Coronary artery (tissue), 2 donors: ENCODE results near the gene CRACR2A.

ENCODE experiments used
- DNase-seq: peaks from one replicate; pipeline ENCODE4 v3.0.0-alpha.2; 2017; ENCODE audit warnings: low spot score
- H3K27ac ChIP-seq, 2 donors: fragments of 200-600 bp; sonication (generic); one replicate each; pipeline ENCODE4 v1.5.1; 2016 to 2019
- H3K4me3 ChIP-seq: fragments of 200-600 bp; sonication (generic); 2 replicates; pipeline ENCODE4 v1.5.1; 2016; ENCODE audit warnings: mild to moderate bottlenecking, moderate library complexity
- TF ChIP-seq, protein P1 (sequence below): fragments of 200-600 bp; sonication (generic); IDR thresholded peaks from one replicate; pipeline ENCODE4 v1.5.1; 2019; ENCODE audit warnings: antibody characterized with exemption

The CRACR2A gene

DNA sequence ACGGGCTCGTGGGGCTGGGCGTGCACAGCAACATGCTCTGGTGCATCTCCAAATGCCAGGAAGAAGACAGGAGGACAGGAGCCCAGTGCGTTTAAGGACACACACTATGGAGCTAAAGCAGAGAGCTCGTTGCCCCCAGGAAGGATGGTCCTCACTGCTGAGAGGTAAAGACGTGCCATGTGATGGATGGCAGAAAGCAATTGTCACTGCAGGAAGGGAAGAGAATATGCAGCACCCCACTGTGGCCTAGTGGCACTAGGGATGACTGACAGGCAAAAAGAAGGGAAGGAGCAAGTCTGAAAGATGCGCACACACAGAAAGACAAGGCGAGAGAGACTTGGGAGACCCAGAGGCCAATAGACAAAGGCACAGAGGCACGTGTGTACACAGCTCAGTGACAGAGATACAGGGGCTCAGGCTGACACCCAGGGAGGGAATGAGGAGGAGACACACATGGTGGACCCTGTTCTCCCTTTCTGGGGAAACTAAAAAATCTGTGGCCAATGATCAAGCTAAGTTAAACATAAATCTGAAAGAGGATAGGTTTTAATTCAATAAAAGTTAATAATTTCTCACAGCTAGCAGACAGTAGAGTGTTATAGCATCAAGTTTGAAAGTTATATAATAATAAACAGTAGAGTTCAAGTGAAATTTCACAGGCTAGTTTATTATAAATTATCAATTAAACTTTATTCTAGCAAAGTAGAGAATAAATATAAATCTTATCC, 78.8 kb downstream of the CRACR2A start:
- no peak overlapping the region for H3K27ac ChIP-seq
- TF ChIP-seq, protein P1, sequence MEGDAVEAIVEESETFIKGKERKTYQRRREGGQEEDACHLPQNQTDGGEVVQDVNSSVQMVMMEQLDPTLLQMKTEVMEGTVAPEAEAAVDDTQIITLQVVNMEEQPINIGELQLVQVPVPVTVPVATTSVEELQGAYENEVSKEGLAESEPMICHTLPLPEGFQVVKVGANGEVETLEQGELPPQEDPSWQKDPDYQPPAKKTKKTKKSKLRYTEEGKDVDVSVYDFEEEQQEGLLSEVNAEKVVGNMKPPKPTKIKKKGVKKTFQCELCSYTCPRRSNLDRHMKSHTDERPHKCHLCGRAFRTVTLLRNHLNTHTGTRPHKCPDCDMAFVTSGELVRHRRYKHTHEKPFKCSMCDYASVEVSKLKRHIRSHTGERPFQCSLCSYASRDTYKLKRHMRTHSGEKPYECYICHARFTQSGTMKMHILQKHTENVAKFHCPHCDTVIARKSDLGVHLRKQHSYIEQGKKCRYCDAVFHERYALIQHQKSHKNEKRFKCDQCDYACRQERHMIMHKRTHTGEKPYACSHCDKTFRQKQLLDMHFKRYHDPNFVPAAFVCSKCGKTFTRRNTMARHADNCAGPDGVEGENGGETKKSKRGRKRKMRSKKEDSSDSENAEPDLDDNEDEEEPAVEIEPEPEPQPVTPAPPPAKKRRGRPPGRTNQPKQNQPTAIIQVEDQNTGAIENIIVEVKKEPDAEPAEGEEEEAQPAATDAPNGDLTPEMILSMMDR, result no peak
- DNase-seq, result no peak
- H3K4me3 ChIP-seq, result no peak overlapping the region

DNA sequence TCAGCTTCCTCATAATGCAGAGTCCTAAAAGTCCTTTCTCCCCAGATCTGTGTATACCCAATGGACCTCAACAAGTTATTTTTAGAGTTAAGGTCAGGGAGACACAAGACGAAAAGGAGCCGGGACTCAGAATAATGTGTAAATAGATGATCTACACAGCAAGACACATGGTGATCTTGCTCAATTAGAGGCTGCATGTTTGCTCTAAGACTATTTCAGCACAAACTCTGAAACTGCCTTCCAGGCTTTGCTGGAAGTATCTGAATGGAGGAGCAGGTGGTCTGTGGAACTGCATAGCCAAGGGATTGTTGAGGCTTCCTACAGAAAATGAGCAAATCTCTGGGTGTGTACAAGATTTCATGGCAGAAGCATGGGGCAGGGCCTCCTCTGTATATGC, 80.8 kb downstream of the CRACR2A start:
- H3K4me3 ChIP-seq, result no peak overlapping the region
- TF ChIP-seq, protein P1, result no peak
- no peak for DNase-seq
- no peak overlapping the region for H3K27ac ChIP-seq

DNA sequence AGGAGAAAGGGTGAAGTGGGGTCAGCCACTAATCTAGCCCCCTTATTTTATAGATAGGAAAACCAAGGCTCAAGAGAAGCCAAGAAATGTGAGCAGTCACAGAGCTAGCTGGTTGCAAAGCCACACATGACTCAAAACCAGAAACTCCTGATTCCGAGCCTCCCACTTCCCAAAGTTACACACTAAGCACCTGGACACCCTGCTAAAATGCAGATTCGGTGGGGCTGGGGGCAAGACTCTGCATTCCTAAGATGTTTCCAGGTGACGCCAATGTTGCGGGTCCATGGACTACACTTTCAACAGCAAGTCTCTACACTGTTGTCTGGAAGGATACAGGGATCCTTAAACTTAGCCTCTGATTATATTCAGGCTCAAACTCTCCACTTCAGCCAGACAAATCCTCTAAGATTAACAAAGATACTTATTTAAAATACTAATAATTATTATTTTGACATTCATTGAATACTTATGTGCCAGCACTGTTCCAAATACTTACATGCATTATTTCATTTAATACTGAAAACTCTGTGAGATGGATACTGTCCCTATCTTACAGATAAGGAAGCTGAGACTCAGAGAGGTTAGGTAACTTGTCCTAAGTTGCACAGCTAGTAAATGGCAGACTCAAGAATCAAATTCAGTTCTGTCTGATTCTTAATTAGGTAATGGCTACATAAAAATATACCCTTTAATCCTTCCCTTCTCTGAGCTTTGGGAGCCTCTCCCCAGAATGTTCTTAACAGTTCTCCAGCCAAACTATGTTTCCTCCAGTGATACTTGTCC, 81.4 kb downstream of the CRACR2A start:
- TF ChIP-seq, protein P1, result no peak
- no peak for DNase-seq

DNA sequence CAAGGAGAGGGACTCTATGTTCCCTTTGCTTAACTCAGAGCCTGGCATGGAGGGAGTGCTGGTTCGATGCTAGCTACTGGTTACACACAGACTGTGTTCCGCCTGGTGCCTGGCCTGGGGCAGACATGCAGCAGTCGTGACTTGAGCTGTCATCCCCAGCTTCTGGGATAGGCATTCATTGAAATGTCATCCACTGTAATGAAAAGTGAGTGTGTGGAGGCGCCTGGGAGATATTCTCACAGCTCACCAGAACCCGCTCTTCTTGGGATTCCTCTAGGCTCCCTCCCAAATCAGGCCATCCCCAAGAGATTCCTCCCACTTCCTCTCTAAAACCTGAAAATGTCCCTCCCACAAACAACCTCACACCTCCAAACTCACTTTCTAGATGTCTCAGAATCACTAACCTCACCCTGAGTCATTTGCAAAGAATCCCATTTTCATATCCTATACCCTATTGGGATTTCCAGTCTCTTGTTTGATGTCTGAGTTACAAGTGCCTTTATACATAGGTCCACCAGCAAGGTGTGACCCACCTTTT, 82.8 kb downstream of the CRACR2A start:
- H3K27ac ChIP-seq, result no peak overlapping the region
- TF ChIP-seq, protein P1, result no peak
- no peak for DNase-seq
- H3K4me3 ChIP-seq, result no peak overlapping the region

More for the DNA sequence above, 81.4 kb downstream of the CRACR2A start:
- H3K4me3 ChIP-seq, result no peak overlapping the region
- no peak overlapping the region for H3K27ac ChIP-seq

DNA sequence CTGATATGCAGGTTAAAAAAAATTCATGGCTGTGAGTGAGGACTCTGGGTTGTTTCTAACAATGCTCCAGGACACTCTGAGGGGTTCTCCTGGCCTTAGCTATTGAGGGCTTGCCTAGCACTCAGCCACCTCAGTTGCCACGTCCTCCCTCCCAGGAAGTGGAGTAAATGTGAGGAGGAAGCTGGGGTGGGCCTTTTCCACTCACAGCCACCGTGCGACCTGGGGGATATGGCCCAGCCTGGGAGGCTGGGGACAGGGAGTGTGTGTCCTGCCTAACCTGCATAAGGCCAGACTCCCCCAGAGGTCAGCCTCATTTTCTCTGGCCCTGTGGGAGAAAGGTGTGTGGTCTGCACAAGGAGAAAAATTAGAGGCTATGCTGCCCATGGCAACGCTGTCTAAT, 83.3 kb downstream of the CRACR2A start:
- DNase-seq, result no peak
- TF ChIP-seq, protein P1, result no peak
- H3K27ac ChIP-seq, result no peak overlapping the region
- no peak overlapping the region for H3K4me3 ChIP-seq

DNA sequence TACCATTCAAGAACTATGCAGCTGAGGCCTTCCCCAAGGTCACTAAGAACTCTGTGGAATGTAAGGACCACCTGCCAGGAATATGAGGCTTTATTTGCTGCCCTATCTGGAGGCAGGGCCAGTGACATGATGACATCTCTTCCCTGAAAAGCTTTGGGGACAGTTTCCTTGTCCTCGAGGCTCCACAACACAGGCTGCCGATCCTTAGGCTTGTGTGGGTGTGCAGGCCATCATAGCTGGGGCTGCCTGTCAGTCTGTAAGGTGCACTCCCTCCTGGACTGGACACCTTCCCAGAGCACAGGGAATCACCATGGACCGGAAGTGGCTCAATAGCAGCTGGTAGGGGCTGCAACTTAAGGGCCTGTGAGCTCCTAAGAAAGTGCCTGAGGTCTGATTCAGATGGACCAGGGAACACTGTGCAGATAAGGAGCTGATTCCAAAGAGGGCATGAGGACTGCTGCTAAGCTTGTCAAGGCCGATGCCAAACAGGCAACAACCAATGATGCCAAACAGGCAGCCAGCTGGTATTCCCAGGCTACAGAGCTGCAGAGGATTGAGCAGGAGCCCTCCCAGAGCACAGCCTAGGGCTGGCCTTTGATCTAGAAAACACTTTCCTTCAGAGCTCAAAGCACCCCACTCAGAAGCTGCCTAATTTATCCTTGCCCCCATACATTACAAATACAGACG, 84.3 kb downstream of the CRACR2A start:
- TF ChIP-seq, protein P1, result no peak
- no peak overlapping the region for H3K4me3 ChIP-seq
- no peak for DNase-seq

More for the DNA sequence above, 84.3 kb downstream of the CRACR2A start:
- no peak overlapping the region for H3K27ac ChIP-seq
